ENCODE measurements around the gene SLC29A1.

Gene SLC29A1

DNA sequence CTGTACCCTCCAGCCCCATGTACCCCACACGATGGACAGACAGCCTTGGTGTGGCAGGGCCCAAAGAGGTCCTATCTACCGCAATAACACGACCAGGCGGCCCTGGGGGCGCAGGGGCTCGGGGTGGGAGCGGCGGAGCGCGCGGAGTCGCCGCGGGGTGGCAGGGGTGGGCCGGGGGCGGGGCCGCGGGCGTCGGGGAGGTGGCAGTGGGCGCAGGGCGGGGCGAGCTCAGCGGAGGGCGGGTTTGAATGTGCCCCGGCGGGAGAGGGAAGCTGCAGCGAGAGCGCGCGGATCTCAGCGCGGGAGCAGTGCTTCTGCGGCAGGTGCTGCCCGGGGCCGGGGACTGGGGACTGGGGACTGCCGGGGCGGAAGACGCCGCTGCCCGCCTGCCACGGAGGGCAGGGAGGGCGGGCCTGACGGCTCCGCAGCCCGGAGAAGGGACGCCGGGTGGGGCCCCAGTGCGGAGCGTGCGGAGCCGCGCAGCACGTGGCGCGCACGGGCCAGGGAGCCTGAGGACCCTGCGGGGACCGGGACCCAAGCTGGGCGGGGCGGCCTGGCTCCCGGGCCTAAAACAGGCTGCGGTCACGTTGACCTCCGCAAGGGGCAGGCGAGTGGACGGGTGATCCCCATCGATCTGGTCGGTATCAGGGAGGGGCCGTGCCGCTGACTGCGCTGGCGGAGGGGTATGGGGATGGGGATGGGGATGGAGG lies at the start of gene SLC29A1:
Gene SLC29A1, plus strand, starts transcription at position 277 of the 710 bp plus-strand sequence. CDS start 3,719 bp downstream, outside the sequence.
- H3K4me1 ChIP-seq (ENCODE audit: insufficient read depth, insufficient read length) = peaks cover 23% of the 10 kb centered on the region
- no peak for TF ChIP-seq YY1 (IDR thresholded peaks at IDR 0.05; ENCODE audit: insufficient read depth, insufficient read length)
- no peak for TF ChIP-seq ZNF274 (IDR thresholded peaks at IDR 0.05; ENCODE audit: low read depth, low read length)
- no peak for TF ChIP-seq SUZ12 (IDR thresholded peaks at IDR 0.05; ENCODE audit: extremely low read depth, insufficient read depth, insufficient read length)
- H3K27me3 ChIP-seq (ENCODE audit: insufficient read depth, insufficient read length) = peaks cover 7% of the 10 kb centered on the region
- peaks cover 4% of the 10 kb centered on the region for H3K36me3 ChIP-seq (ENCODE audit: insufficient read depth, insufficient read length, low read length)
- H3K9me3 ChIP-seq (ENCODE audit: insufficient read depth, low read length) = no peaks in the 10 kb centered on the region
- peak within 1 kb of the TSS; percentile 58 for H3K4me3 ChIP-seq (ENCODE audit: insufficient read length, low read depth)
- no peak for DNase-seq (ENCODE audit: low read depth, low spot score)
- H3K9ac ChIP-seq (ENCODE audit: insufficient read length, low read depth) = peak within 1 kb of the TSS; percentile 80

DNA sequence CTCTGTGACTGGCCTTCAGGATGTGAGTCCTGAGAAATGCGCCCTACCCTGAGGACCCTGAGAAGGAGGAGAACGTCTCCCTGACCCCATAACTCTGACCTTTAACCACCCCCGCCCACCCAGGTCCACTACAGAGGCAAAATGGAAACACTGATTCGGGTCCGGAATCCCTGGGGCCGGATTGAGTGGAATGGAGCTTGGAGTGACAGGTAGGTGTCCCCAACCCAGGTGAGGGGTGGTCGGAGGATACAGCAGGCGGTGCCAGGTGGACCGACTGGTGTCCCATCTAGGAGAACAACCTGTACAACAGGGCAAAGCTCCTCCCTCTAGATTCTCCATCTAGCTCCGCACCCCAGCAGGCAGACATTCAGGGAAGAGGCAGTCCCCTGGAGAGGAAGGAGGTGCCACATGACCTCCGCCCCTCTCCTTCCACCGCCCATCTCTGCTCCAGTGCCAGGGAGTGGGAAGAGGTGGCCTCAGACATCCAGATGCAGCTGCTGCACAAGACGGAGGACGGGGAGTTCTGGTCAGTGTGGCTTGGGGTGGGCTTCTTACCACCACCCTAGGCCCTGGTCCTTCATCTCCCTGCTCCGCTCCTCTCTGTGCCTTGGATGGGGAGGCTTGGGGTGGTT lies 47.1 kb upstream of the SLC29A1 start:
- H3K27me3 ChIP-seq (ENCODE audit: insufficient read depth, insufficient read length) = no peaks in the 10 kb centered on the region

DNA sequence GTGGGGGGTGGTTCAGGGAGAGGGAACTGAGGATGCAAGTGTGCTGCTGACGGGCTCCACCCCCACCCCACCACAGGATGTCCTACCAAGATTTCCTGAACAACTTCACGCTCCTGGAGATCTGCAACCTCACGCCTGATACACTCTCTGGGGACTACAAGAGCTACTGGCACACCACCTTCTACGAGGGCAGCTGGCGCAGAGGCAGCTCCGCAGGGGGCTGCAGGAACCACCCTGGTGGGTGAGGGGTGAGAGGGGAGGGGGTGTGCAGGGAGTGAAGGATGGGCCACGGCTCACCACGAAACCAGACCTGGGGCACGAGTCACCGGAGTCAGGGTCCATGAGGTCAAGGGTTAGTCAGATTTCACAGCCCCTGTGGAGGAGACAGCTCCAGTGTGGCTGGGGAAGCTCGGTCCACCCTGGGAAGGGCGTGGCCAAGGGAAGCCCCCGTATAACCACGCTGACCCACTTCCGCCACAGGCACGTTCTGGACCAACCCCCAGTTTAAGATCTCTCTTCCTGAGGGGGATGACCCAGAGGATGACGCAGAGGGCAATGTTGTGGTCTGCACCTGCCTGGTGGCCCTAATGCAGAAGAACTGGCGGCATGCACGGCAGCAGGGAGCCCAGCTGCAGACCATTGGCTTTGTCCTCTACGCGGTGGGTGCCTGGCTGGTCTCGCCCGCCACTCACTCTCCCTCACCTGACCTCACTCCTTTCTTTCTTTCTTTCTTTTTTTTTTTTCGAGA lies 46.5 kb upstream of the SLC29A1 start:
- H3K27me3 ChIP-seq (ENCODE audit: insufficient read depth, insufficient read length) = no peaks in the 10 kb centered on the region
- no peak for DNase-seq (ENCODE audit: low read depth, low spot score)
- no peak overlapping the region for H3K4me3 ChIP-seq (ENCODE audit: insufficient read length, low read depth)
- H3K9ac ChIP-seq (ENCODE audit: insufficient read length, low read depth) = no peak overlapping the region
- TF ChIP-seq YY1 (IDR thresholded peaks at IDR 0.05; ENCODE audit: insufficient read depth, insufficient read length) (no peak), ZNF274 (IDR thresholded peaks at IDR 0.05; ENCODE audit: low read depth, low read length) (no peak), SUZ12 (IDR thresholded peaks at IDR 0.05; ENCODE audit: extremely low read depth, insufficient read depth, insufficient read length) (no peak)
- peaks cover 4% of the 10 kb centered on the region for H3K4me1 ChIP-seq (ENCODE audit: insufficient read depth, insufficient read length)
- no peaks in the 10 kb centered on the region for H3K36me3 ChIP-seq (ENCODE audit: insufficient read depth, insufficient read length, low read length)
- H3K9me3 ChIP-seq (ENCODE audit: insufficient read depth, low read length) = no peaks in the 10 kb centered on the region

More for the DNA sequence above, 47.1 kb upstream of the SLC29A1 start:
- DNase-seq (ENCODE audit: low read depth, low spot score) = no peak
- H3K4me3 ChIP-seq (ENCODE audit: insufficient read length, low read depth) = no peak overlapping the region
- peaks cover 4% of the 10 kb centered on the region for H3K4me1 ChIP-seq (ENCODE audit: insufficient read depth, insufficient read length)
- no peaks in the 10 kb centered on the region for H3K9me3 ChIP-seq (ENCODE audit: insufficient read depth, low read length)
- no peak overlapping the region for H3K9ac ChIP-seq (ENCODE audit: insufficient read length, low read depth)
- H3K36me3 ChIP-seq (ENCODE audit: insufficient read depth, insufficient read length, low read length) = no peaks in the 10 kb centered on the region
- no peak for TF ChIP-seq SUZ12 (IDR thresholded peaks at IDR 0.05; ENCODE audit: extremely low read depth, insufficient read depth, insufficient read length)
- TF ChIP-seq ZNF274 (IDR thresholded peaks at IDR 0.05; ENCODE audit: low read depth, low read length) = no peak
- no peak for TF ChIP-seq YY1 (IDR thresholded peaks at IDR 0.05; ENCODE audit: insufficient read depth, insufficient read length)

DNA sequence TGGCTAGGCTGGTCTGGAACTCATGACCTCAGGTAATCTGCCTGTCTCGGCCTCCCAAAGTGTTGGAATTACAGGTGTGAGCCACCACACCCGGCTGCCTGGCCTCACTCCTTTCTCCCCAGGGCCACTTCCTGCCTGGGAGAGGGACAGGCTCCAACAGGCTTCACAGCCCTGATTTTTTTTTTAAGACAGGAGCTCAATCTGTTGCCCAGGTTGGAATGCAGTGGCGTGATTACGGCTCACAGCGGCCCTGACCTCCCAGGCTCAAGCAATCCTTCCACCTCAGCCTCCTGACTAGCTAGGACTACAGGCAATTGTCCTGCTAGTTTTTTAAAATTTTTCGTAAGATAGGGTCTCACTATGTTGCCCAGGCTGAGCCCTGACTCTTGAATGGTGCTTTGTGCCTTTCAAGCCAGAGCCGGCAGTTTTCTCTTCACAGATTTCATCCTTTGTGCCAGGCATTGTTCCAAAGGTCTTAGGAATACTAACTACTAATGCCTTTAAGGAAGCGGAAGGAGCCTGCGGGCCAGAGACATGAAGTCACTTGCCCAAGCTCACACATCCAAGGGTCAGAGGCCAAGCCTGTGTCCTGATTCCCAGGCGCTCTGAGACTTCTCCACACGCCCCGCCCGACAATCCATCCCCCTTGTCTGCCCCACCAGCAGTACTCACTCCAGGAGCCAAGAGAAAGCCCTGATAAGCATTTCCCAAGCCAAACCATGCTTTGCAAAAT lies 45.5 kb upstream of the SLC29A1 start:
- no peaks in the 10 kb centered on the region for H3K36me3 ChIP-seq (ENCODE audit: insufficient read depth, insufficient read length, low read length)
- no peaks in the 10 kb centered on the region for H3K9me3 ChIP-seq (ENCODE audit: insufficient read depth, low read length)
- TF ChIP-seq SUZ12 (IDR thresholded peaks at IDR 0.05; ENCODE audit: extremely low read depth, insufficient read depth, insufficient read length) = no peak
- no peak for TF ChIP-seq YY1 (IDR thresholded peaks at IDR 0.05; ENCODE audit: insufficient read depth, insufficient read length)
- no peak for TF ChIP-seq ZNF274 (IDR thresholded peaks at IDR 0.05; ENCODE audit: low read depth, low read length)
- no peak overlapping the region for H3K9ac ChIP-seq (ENCODE audit: insufficient read length, low read depth)
- no peak for DNase-seq (ENCODE audit: low read depth, low spot score)
- no peaks in the 10 kb centered on the region for H3K27me3 ChIP-seq (ENCODE audit: insufficient read depth, insufficient read length)
- H3K4me3 ChIP-seq (ENCODE audit: insufficient read length, low read depth) = no peak overlapping the region
- H3K4me1 ChIP-seq (ENCODE audit: insufficient read depth, insufficient read length) = peaks cover 4% of the 10 kb centered on the region

DNA sequence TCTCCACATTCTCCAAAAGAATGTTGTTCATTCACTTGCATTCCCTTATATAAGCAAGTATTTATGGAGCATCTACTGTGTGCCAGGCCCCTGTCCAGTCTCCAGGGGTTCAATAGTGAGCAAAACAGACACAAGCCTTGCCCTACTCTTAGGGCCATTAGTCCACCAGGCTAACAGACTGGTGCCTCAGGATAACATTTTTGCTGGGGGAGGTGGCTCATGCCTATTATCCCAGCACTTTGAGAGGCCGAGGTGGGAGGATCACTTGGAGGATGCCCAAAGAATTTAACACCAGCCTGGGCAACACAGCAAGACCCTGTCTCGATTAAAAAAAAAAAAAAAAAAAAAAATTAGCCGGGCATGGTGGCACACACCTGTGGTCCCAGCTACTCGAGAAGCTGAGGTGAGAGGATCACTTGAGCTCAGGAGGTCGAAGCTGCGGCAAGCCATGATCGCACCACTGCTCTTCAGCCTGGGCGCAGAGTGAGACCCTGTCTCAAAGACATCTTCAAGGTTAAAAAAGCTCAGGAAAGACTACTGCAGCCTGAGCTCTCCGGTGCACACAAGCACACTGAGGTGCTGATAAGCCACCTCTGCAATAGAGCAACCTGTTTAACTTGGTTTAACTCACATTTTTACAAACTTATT lies 44.8 kb upstream of the SLC29A1 start:
- Histone ChIP-seq H3K4me1 (ENCODE audit: insufficient read depth, insufficient read length) (peaks cover 4% of the 10 kb centered on the region), H3K36me3 (ENCODE audit: insufficient read depth, insufficient read length, low read length) (no peaks in the 10 kb centered on the region), H3K27me3 (ENCODE audit: insufficient read depth, insufficient read length) (no peaks in the 10 kb centered on the region), H3K9ac (ENCODE audit: insufficient read length, low read depth) (no peak overlapping the region), H3K9me3 (ENCODE audit: insufficient read depth, low read length) (no peaks in the 10 kb centered on the region), H3K4me3 (ENCODE audit: insufficient read length, low read depth) (no peak overlapping the region)
- DNase-seq (ENCODE audit: low read depth, low spot score) = no peak
- no peak for TF ChIP-seq ZNF274 (IDR thresholded peaks at IDR 0.05; ENCODE audit: low read depth, low read length)
- TF ChIP-seq YY1 (IDR thresholded peaks at IDR 0.05; ENCODE audit: insufficient read depth, insufficient read length) = no peak
- TF ChIP-seq SUZ12 (IDR thresholded peaks at IDR 0.05; ENCODE audit: extremely low read depth, insufficient read depth, insufficient read length) = no peak

DNA sequence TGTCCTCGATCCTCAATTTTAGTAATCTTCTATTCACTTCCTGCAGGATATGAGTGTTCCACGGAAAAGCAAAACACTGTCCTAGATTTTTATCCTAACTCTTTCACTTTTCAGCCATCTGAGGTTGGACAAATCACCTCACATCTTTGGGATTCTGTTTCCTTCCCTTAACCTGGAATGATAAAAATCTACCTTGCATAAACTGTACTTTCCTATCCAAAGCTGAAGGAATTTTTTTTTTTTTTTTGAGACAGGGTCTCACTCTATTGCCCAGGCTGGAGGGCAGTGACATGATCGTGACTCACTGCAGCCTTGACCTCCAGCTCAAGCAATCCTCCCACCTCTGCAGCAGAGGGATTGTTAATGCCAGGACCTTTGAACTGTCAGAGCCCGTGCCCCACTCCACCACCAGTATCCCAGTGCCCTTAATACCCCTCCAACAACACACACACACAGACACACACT lies 44.3 kb upstream of the SLC29A1 start:
- no peak for TF ChIP-seq SUZ12 (IDR thresholded peaks at IDR 0.05; ENCODE audit: extremely low read depth, insufficient read depth, insufficient read length)
- no peak for TF ChIP-seq ZNF274 (IDR thresholded peaks at IDR 0.05; ENCODE audit: low read depth, low read length)
- no peak for TF ChIP-seq YY1 (IDR thresholded peaks at IDR 0.05; ENCODE audit: insufficient read depth, insufficient read length)
- Histone ChIP-seq H3K27me3 (ENCODE audit: insufficient read depth, insufficient read length) (no peaks in the 10 kb centered on the region), H3K4me3 (ENCODE audit: insufficient read length, low read depth) (no peak overlapping the region), H3K36me3 (ENCODE audit: insufficient read depth, insufficient read length, low read length) (no peaks in the 10 kb centered on the region), H3K4me1 (ENCODE audit: insufficient read depth, insufficient read length) (peaks cover 4% of the 10 kb centered on the region), H3K9me3 (ENCODE audit: insufficient read depth, low read length) (no peaks in the 10 kb centered on the region), H3K9ac (ENCODE audit: insufficient read length, low read depth) (no peak overlapping the region)
- no peak for DNase-seq (ENCODE audit: low read depth, low spot score)

Data from NT2/D1 (cell line).